KMS-11 (cell line): ENCODE measurements around the gene NDUFAF3.

Experiments used
- H2AFZ ChIP-seq: fragments of 200-600 bp; sonication (generic); 2 replicates; pipeline ENCODE4 v1.6.1; 2016; ENCODE audit warnings: antibody characterized with exemption, mixed run types, low read depth
- H3K27ac ChIP-seq: fragments of 200-600 bp; sonication (generic); 2 replicates; pipeline ENCODE4 v1.6.1; 2016; ENCODE audit warnings: mild to moderate bottlenecking, mixed run types
- H3K27me3 ChIP-seq: fragments of 200-600 bp; sonication (generic); 2 replicates; pipeline ENCODE4 v1.6.1; 2017; ENCODE audit warnings: mild to moderate bottlenecking, low read depth, mixed run types, moderate library complexity; ENCODE audit not compliant: insufficient read depth
- H3K36me3 ChIP-seq: fragments of 200-600 bp; sonication (generic); 2 replicates; pipeline ENCODE4 v1.6.1; 2017; ENCODE audit warnings: mild to moderate bottlenecking, mixed run types; ENCODE audit not compliant: insufficient read depth
- H3K4me1 ChIP-seq: fragments of 200-600 bp; sonication (generic); 2 replicates; pipeline ENCODE4 v1.6.1; 2016; ENCODE audit warnings: mild to moderate bottlenecking, low read depth, mixed run types; ENCODE audit not compliant: poor library complexity, severe bottlenecking
- H3K4me2 ChIP-seq: fragments of 200-600 bp; sonication (generic); 2 replicates; pipeline ENCODE4 v1.7.0; 2016; ENCODE audit warnings: mild to moderate bottlenecking, mixed run types
- H3K4me3 ChIP-seq: fragments of 200-600 bp; sonication (generic); IDR thresholded peaks from 2 replicates; pipeline ENCODE4 v1.6.1; 2017; ENCODE audit warnings: low read depth, low read length, mixed read lengths; ENCODE audit not compliant: insufficient read depth
- H3K79me2 ChIP-seq: fragments of 200-600 bp; sonication (generic); 2 replicates; pipeline ENCODE4 v1.6.1; 2016; ENCODE audit warnings: low read depth, mixed run types; ENCODE audit not compliant: insufficient read depth
- H3K9ac ChIP-seq: fragments of 200-600 bp; sonication (generic); 2 replicates; pipeline ENCODE4 v1.6.1; 2016; ENCODE audit warnings: mild to moderate bottlenecking, mixed run types
- H4K20me1 ChIP-seq: fragments of 200-600 bp; sonication (generic); 2 replicates; pipeline ENCODE4 v1.6.1; 2016; ENCODE audit warnings: mild to moderate bottlenecking, mixed run types; ENCODE audit not compliant: insufficient read depth
- CTCF ChIP-seq: fragments of 200-600 bp; sonication (generic); conservative IDR thresholded peaks from 2 replicates; pipeline ENCODE4 v1.6.1; 2017; ENCODE audit warnings: low read depth, mild to moderate bottlenecking, antibody characterized with exemption, low read length, moderate library complexity, mixed read lengths

The NDUFAF3 gene

GRCh38 chr3:48985831-48986376 lies 36.0 kb upstream of the NDUFAF3 start:
- H3K4me1 ChIP-seq, result peaks cover 13% of the 10 kb centered on the region
- no peak for TF ChIP-seq CTCF
- no peaks in the 10 kb centered on the region for H3K27me3 ChIP-seq
- no peak overlapping the region for H3K4me2 ChIP-seq
- no peak overlapping the region for H3K4me3 ChIP-seq
- H3K9ac ChIP-seq, result no peak overlapping the region
- no peak overlapping the region for H2AFZ ChIP-seq
- no peaks in the 10 kb centered on the region for H4K20me1 ChIP-seq
- no peaks in the 10 kb centered on the region for H3K36me3 ChIP-seq
- peaks cover 4% of the 10 kb centered on the region; the same call in 1 of the 2 replicates for H3K79me2 ChIP-seq
- H3K27ac ChIP-seq, result no peak overlapping the region

GRCh38 chr3:48989126-48989795 lies 32.7 kb upstream of the NDUFAF3 start:
- no peaks in the 10 kb centered on the region for H3K27me3 ChIP-seq
- H2AFZ ChIP-seq, result peak overlapping the region; percentile 73; the same call in 1 of the 2 replicates
- peaks cover 11% of the 10 kb centered on the region; the same call in 1 of the 2 replicates for H3K79me2 ChIP-seq
- H4K20me1 ChIP-seq, result no peaks in the 10 kb centered on the region
- TF ChIP-seq CTCF, result no peak
- H3K4me2 ChIP-seq, result peak overlapping the region; percentile 82
- peak overlapping the region; percentile 71; the same call in 1 of the 2 replicates for H3K9ac ChIP-seq
- peak overlapping the region; percentile 43 for H3K4me3 ChIP-seq
- no peaks in the 10 kb centered on the region for H3K36me3 ChIP-seq
- H3K27ac ChIP-seq, result peak overlapping the region; percentile 71
- peaks cover 16% of the 10 kb centered on the region for H3K4me1 ChIP-seq

- H3K4me2 ChIP-seq, result peak within 1 kb of the TSS; percentile 82
- TF ChIP-seq CTCF, result 0 out of 2 replicates have a peak, but pooled peaks have one; percentile 12
These were observed 31.9 kb upstream of the NDUFAF3 start, which contains the start of gene P4HTM for GRCh38 chr3:48989796-48990635. Gene P4HTM, plus strand, starts transcription at chr3:48990241. Its CDS starts 16 bp downstream, at chr3:48990257.

GRCh38 chr3:48990636-48991469 lies 31.1 kb upstream of the NDUFAF3 start:
- Histone ChIP-seq H4K20me1 (no peaks in the 10 kb centered on the region), H3K27me3 (no peaks in the 10 kb centered on the region), H3K4me1 (peaks cover 16% of the 10 kb centered on the region), H3K4me3 (no peak overlapping the region), H3K27ac (peak overlapping the region; percentile 71), H3K36me3 (no peaks in the 10 kb centered on the region), H3K79me2 (peaks cover 11% of the 10 kb centered on the region; the same call in 1 of the 2 replicates), H3K9ac (peak overlapping the region; percentile 71; the same call in 1 of the 2 replicates), H3K4me2 (peak overlapping the region; percentile 74), H2AFZ (peak overlapping the region; percentile 53)
- no peak for TF ChIP-seq CTCF

More at GRCh38 chr3:48989796-48990635, 31.9 kb upstream of the NDUFAF3 start, which contains the start of gene P4HTM:
- Histone ChIP-seq H4K20me1 (no peaks in the 10 kb centered on the region), H3K4me3 (peak within 1 kb of the TSS; percentile 43), H3K27me3 (no peaks in the 10 kb centered on the region), H3K9ac (peak within 1 kb of the TSS; percentile 71; the same call in 1 of the 2 replicates), H3K79me2 (peaks cover 11% of the 10 kb centered on the region; the same call in 1 of the 2 replicates), H2AFZ (peak within 1 kb of the TSS; percentile 73), H3K4me1 (peaks cover 16% of the 10 kb centered on the region), H3K36me3 (no peaks in the 10 kb centered on the region), H3K27ac (peak within 1 kb of the TSS; percentile 71)
